SU-DHL-6 (cell line): ENCODE results near the gene NAT14.

Source experiments
- H2AFZ ChIP-seq: fragments of 200-600 bp; sonication (generic); 2 replicates; pipeline ENCODE4 v1.6.1; 2014; ENCODE audit warnings: low read depth, mild to moderate bottlenecking, moderate library complexity, mixed read lengths, antibody characterized with exemption, low read length; ENCODE audit not compliant: severe bottlenecking
- H3F3A ChIP-seq: fragments of 200-600 bp; shearing (Covaris generic); 2 replicates; pipeline ENCODE4 v1.6.0; 2016; ENCODE audit warnings: antibody characterized with exemption, mild to moderate bottlenecking; ENCODE audit not compliant: insufficient read depth
- H3K27ac ChIP-seq: fragments of 200-600 bp; sonication (generic); 2 replicates; pipeline ENCODE4 v1.5.1; 2016; ENCODE audit warnings: low read depth, mild to moderate bottlenecking, low read length, moderate library complexity, mixed read lengths
- H3K27me3 ChIP-seq: fragments of 200-600 bp; sonication (generic), shearing (Covaris generic); 2 replicates; pipeline ENCODE4 v1.6.0; 2014; ENCODE audit warnings: mild to moderate bottlenecking, low read length
- H3K36me3 ChIP-seq: fragments of 200-600 bp; sonication (generic); 2 replicates; pipeline ENCODE4 v1.6.1; 2014; ENCODE audit warnings: mild to moderate bottlenecking, low read length, mixed read lengths
- H3K4me2 ChIP-seq: fragments of 300-600, 200-600 bp; shearing (Covaris generic), sonication (generic); 2 replicates; pipeline ENCODE4 v1.6.0; 2014; ENCODE audit warnings: low read length, low read depth, mild to moderate bottlenecking; ENCODE audit not compliant: poor library complexity, severe bottlenecking
- H3K4me3 ChIP-seq: fragments of 200-600 bp; sonication (generic); 2 replicates; pipeline ENCODE4 v1.5.1; 2014; ENCODE audit warnings: antibody characterized with exemption, low read length, mild to moderate bottlenecking, mixed read lengths; ENCODE audit not compliant: insufficient read depth, poor library complexity, severe bottlenecking
- H3K79me2 ChIP-seq: fragments of 200-600 bp; sonication (generic); 2 replicates; pipeline ENCODE4 v1.6.1; 2014; ENCODE audit warnings: mild to moderate bottlenecking, low read length, moderate library complexity; ENCODE audit not compliant: insufficient read depth
- H3K9ac ChIP-seq: fragments of 200-600 bp; sonication (generic); 2 replicates; pipeline ENCODE4 v1.7.0; 2014; ENCODE audit warnings: mild to moderate bottlenecking, low read length
- H3K9me2 ChIP-seq: fragments of 200-600 bp; sonication (generic); replicated peaks from 2 replicates; pipeline ENCODE4 v1.6.1; 2014; ENCODE audit warnings: low read length; ENCODE audit not compliant: insufficient read depth
- H3K9me3 ChIP-seq: fragments of 200-600 bp; sonication (generic); 2 replicates; pipeline ENCODE4 v1.6.1; 2014; ENCODE audit warnings: low read length, mixed read lengths; ENCODE audit not compliant: insufficient read depth
- H4K20me1 ChIP-seq: fragments of 200-600 bp; sonication (generic); 2 replicates; pipeline ENCODE4 v1.6.1; 2014; ENCODE audit warnings: low read depth, mild to moderate bottlenecking, antibody characterized with exemption, low read length, moderate library complexity, mixed read lengths
- EZH2phosphoT487 ChIP-seq: fragments of 200-600 bp; sonication (generic), shearing (Covaris generic); conservative IDR thresholded peaks from 2 replicates; pipeline ENCODE4 v1.6.1; 2018; ENCODE audit warnings: mild to moderate bottlenecking, antibody characterized with exemption, low read length, moderate library complexity, mixed read lengths
- TF ChIP-seq, protein P1 (sequence below): fragments of 200-600 bp; sonication (generic); IDR thresholded peaks from one replicate; pipeline ENCODE4 v1.5.1; 2017; ENCODE audit warnings: antibody characterized with exemption, mild to moderate bottlenecking, low read length, moderate library complexity; ENCODE audit not compliant: insufficient read depth, poor library complexity, severe bottlenecking

Gene NAT14

DNA sequence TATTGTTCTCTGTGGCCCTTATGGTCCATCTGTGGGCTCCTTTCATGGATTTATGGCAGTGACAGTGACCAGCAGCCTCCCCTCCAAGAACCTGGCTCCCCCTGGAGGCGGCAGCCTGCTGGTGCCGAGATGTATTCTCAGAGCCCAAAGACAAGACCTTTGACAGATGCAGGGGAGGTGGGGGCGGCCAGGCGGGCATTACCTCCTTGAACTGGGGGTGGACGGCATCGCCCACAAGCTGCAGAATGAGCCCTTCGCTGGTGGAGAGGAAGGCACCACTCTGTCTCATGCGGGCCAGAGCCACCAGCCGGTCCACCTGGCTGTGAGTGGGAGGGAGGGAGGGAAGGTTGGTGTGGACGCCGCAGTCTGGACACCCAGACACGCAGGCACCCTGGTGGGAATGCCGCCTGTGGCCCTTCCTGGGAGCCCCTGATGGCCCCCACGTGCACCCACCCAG lies 30.2 kb upstream of the NAT14 start:
- Histone ChIP-seq H3K27ac (no peak overlapping the region), H3K9ac (no peak overlapping the region), H3K4me2 (no peak overlapping the region), H3K9me3 (no peaks in the 10 kb centered on the region), H3K27me3 (no peaks in the 10 kb centered on the region), H3K36me3 (no peaks in the 10 kb centered on the region), H2AFZ (no peak overlapping the region), H3K9me2 (no peaks in the 10 kb centered on the region), H3K4me3 (no peak overlapping the region), H3K79me2 (no peaks in the 10 kb centered on the region), H3F3A (peaks cover 11% of the 10 kb centered on the region; the same call in 1 of the 2 replicates), H4K20me1 (no peaks in the 10 kb centered on the region)
- no peak for TF ChIP-seq EZH2phosphoT487
- TF ChIP-seq, protein P1, sequence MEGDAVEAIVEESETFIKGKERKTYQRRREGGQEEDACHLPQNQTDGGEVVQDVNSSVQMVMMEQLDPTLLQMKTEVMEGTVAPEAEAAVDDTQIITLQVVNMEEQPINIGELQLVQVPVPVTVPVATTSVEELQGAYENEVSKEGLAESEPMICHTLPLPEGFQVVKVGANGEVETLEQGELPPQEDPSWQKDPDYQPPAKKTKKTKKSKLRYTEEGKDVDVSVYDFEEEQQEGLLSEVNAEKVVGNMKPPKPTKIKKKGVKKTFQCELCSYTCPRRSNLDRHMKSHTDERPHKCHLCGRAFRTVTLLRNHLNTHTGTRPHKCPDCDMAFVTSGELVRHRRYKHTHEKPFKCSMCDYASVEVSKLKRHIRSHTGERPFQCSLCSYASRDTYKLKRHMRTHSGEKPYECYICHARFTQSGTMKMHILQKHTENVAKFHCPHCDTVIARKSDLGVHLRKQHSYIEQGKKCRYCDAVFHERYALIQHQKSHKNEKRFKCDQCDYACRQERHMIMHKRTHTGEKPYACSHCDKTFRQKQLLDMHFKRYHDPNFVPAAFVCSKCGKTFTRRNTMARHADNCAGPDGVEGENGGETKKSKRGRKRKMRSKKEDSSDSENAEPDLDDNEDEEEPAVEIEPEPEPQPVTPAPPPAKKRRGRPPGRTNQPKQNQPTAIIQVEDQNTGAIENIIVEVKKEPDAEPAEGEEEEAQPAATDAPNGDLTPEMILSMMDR = peak; percentile 76

DNA sequence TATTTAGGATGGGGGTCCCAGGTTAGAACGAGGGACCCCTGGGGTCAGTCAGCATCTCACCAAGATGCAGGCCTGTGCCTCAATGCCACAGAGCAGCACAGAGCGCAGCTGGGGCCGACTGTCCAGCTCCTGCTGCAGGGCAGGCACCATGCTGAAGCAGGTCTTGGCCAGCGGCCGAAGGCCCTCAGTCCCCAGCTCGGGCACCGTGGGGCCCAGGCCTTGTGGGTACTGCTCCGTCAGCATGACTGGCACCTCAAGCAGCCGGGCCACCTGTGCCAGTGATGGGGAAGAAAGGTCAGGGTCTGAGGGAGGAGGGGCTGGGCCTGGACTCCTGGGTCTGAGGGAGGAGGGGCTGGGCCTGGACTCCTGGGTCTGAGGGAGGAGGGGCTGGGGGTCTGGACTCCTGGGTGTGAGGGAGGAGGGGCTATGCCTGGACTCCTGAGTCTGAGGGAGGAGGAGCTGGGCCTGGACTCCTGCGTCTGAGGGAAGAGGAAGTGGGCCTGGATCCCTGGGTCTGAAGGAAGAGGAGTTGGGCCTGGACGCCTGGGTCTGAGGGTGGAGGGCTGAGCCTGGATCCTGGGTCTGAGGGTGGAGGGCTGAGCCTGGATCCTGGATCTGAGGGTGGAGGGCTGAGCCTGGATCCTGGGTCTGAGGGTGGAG lies 29.3 kb upstream of the NAT14 start:
- Histone ChIP-seq H3K9me3 (no peaks in the 10 kb centered on the region), H3K4me2 (no peak overlapping the region), H3K4me3 (no peak overlapping the region), H3F3A (peaks cover 19% of the 10 kb centered on the region), H3K27me3 (no peaks in the 10 kb centered on the region), H2AFZ (no peak overlapping the region), H4K20me1 (no peaks in the 10 kb centered on the region), H3K9ac (no peak overlapping the region), H3K79me2 (peaks cover 8% of the 10 kb centered on the region; the same call in 1 of the 2 replicates), H3K9me2 (no peaks in the 10 kb centered on the region), H3K27ac (no peak overlapping the region), H3K36me3 (no peaks in the 10 kb centered on the region)
- TF ChIP-seq, protein P1 = no peak

DNA sequence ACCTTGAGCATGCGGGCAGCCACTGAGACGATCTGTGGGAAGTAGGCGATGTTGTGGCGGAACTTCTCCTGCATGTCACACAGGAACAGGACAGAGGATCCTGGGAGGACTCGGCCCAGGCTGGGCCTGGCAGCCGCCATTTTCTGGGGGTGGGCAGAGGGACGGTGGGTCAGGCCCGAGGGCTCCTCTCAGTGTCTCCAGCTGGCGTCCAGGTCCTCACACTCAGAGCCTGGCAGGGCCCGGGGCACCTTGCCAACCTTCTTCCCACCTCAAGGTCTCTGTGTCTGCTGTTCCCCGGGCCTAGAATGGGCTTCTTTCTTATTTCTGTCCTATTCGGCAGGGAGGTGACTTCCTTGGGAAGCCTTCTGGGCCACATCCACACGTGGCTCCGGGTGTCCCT lies 28.6 kb upstream of the NAT14 start:
- H4K20me1 ChIP-seq = no peaks in the 10 kb centered on the region
- no peak overlapping the region for H3K4me3 ChIP-seq
- H3K27me3 ChIP-seq = no peaks in the 10 kb centered on the region
- TF ChIP-seq EZH2phosphoT487 = no peak
- TF ChIP-seq, protein P1 = no peak
- no peaks in the 10 kb centered on the region for H3K36me3 ChIP-seq
- H3K9me2 ChIP-seq = no peaks in the 10 kb centered on the region
- H3K4me2 ChIP-seq = no peak overlapping the region
- peaks cover 20% of the 10 kb centered on the region for H3F3A ChIP-seq
- peaks cover 9% of the 10 kb centered on the region; the same call in 1 of the 2 replicates for H3K79me2 ChIP-seq
- H3K9ac ChIP-seq = no peak overlapping the region
- no peak overlapping the region for H3K27ac ChIP-seq
- no peak overlapping the region for H2AFZ ChIP-seq
- no peaks in the 10 kb centered on the region for H3K9me3 ChIP-seq
